GM12878 (cell line): ENCODE results near the gene RASA1. TPM values are rescaled to one million over a fixed set of nuclear protein-coding genes. Genes with fewer than 3 reads are reported as not detected.

ENCODE experiments used
- ATAC-seq: fragments of 200-7000 bp; cut with Tn5 transposase; 3 replicates; pipeline ENCODE4 v1.9.1; 2020; ENCODE audit warnings: mild to moderate bottlenecking, moderate library complexity
- BruUV-seq: library from RNA; stranded (reverse); fragments of 400-500 nt; replicated peaks from 2 replicates; lab custom pipeline; 2021; lab: Mats Ljungman, UMichigan
- CTCF ChIA-PET: fragments of 300-600 bp; sonication (Branson Sonifier 250); formaldehyde crosslinking; extraction: SDS; loops from one replicate; lab custom pipeline; 2021; ENCODE audit warnings: inconsistent platforms; lab: Yijun Ruan, JAX
- POLR2A ChIA-PET: fragments of 350-600 bp; formaldehyde crosslinking; extraction: SDS; loops from one replicate; lab custom pipeline; 2021; ENCODE audit warnings: inconsistent platforms; lab: Charles Lee
- RAD21 ChIA-PET: fragments of 300-600 bp; sonication (Branson Sonifier 250); formaldehyde crosslinking; loops from one replicate; lab custom pipeline; 2023; ENCODE audit warnings: antibody characterized with exemption; ENCODE audit not compliant: unreplicated experiment; lab: Charles Lee
- SMC1A ChIA-PET: fragments of 300-600 bp; sonication (Branson Sonifier 250); formaldehyde crosslinking; loops from one replicate; lab custom pipeline; 2023; ENCODE audit not compliant: unreplicated experiment, uncharacterized antibody; lab: Charles Lee
- DNase-seq: peaks from one replicate; pipeline ENCODE4 v3.0.0-alpha.2; 2011; ENCODE audit warnings: low read depth, low spot score
- FAIRE-seq: peaks from 3 replicates; lab custom pipeline; 2011; peaks lifted over from hg19 to GRCh38; lab: Jason Lieb, UNC
- H2AFZ ChIP-seq: 2 replicates; pipeline ENCODE4 v1.6.0; 2011; ENCODE audit warnings: low read depth, low read length, control low read depth; ENCODE audit not compliant: control insufficient read depth
- H3K27ac ChIP-seq: 2 replicates; pipeline ENCODE4 v1.5.1; 2011; ENCODE audit warnings: control low read depth; ENCODE audit not compliant: control insufficient read depth, insufficient read depth
- H3K27me3 ChIP-seq, 2 experiments: replicated peaks in 1 of 2; 2 replicates each; pipeline versions ENCODE4 v1.6.0 to v1.6.1; 2011; ENCODE audit warnings: low read length in 1 of 2; ENCODE audit not compliant: control insufficient read depth in 2 of 2, insufficient read depth in 2 of 2
- H3K36me3 ChIP-seq, 2 experiments: 2 replicates each; pipeline ENCODE4 v1.5.1; 2011; ENCODE audit warnings: low read length in 1 of 2; ENCODE audit not compliant: control insufficient read depth in 2 of 2, insufficient read depth in 2 of 2
- H3K4me1 ChIP-seq: 2 replicates; pipeline ENCODE4 v1.6.1; 2011; ENCODE audit warnings: mild to moderate bottlenecking, low read length, moderate library complexity, mixed read lengths; ENCODE audit not compliant: control insufficient read depth, insufficient read depth
- H3K4me2 ChIP-seq: 2 replicates; pipeline ENCODE4 v1.6.0; 2011; ENCODE audit warnings: control low read depth; ENCODE audit not compliant: control insufficient read depth, insufficient read depth
- H3K4me3 ChIP-seq: fragments of 200-600 bp; sonication (generic); 2 replicates; pipeline ENCODE4 v1.5.1; 2016
- H3K79me2 ChIP-seq: 2 replicates; pipeline ENCODE4 v1.6.0; 2011; ENCODE audit warnings: low read length; ENCODE audit not compliant: control insufficient read depth, insufficient read depth
- H3K9ac ChIP-seq: 2 replicates; pipeline ENCODE4 v1.8.0; 2011; ENCODE audit warnings: low read length, control low read depth, mixed read lengths; ENCODE audit not compliant: control insufficient read depth, insufficient read depth
- H3K9me3 ChIP-seq: replicated peaks from 3 replicates; pipeline ENCODE4 v1.5.1; 2011; ENCODE audit warnings: mild to moderate bottlenecking, low read length; ENCODE audit not compliant: control insufficient read depth, insufficient read depth
- H4K20me1 ChIP-seq: 2 replicates; pipeline ENCODE4 v1.6.0; 2011; ENCODE audit not compliant: control insufficient read depth, insufficient read depth
- BCL11A ChIP-seq: IDR thresholded peaks from 2 replicates; pipeline ENCODE4 v1.6.1; 2011; ENCODE audit warnings: low read depth, low read length
- BHLHE40 ChIP-seq, 2 experiments: fragments of 450-650 bp in 1 of 2; IDR thresholded peaks; 2 replicates each; pipeline ENCODE4 v1.6.1; 2011 to 2017; ENCODE audit warnings: low read depth in 2 of 2, borderline replicate concordance in 1 of 2, improper control_type of control experiment in 1 of 2, low read length in 1 of 2, mild to moderate bottlenecking in 1 of 2
- CREB1 ChIP-seq: IDR thresholded peaks from 2 replicates; pipeline ENCODE4 v1.6.1; 2012; ENCODE audit warnings: low read depth, mild to moderate bottlenecking, inconsistent platforms
- ETV6 ChIP-seq, 2 experiments: fragments of 450-650 bp in 1 of 2; IDR thresholded peaks in 1 of 2; conservative IDR thresholded peaks in 1 of 2; 2 replicates each; pipeline ENCODE4 v1.6.1; 2014; ENCODE audit warnings: antibody characterized with exemption in 1 of 2, borderline replicate concordance in 1 of 2, low read depth in 1 of 2, mild to moderate bottlenecking in 1 of 2, moderate library complexity in 1 of 2
- FOS ChIP-seq: IDR thresholded peaks from 3 replicates; pipeline ENCODE4 v1.6.1; 2011; ENCODE audit warnings: borderline replicate concordance; ENCODE audit not compliant: insufficient read length; ENCODE audit errors: extremely low read depth
- HCFC1 ChIP-seq: fragments of 150-350 bp; IDR thresholded peaks from 2 replicates; pipeline ENCODE4 v1.6.1; 2014; ENCODE audit warnings: low read length
- HDGF ChIP-seq: fragments of 450-650 bp; IDR thresholded peaks from 2 replicates; pipeline ENCODE4 v1.6.1; 2016; ENCODE audit warnings: antibody characterized with exemption
- KAT2A ChIP-seq: conservative IDR thresholded peaks from 2 replicates; pipeline ENCODE4 v1.6.1; 2011; ENCODE audit warnings: low read depth, low read length; ENCODE audit not compliant: control insufficient read depth
- KDM1A ChIP-seq: fragments of 200-600 bp; sonication (generic); IDR thresholded peaks from 2 replicates; pipeline ENCODE4 v1.6.1; 2016; ENCODE audit warnings: borderline replicate concordance
- NFIC ChIP-seq: IDR thresholded peaks from 2 replicates; pipeline ENCODE4 v1.6.1; 2012; ENCODE audit warnings: low read depth, mild to moderate bottlenecking, inconsistent platforms, low read length, moderate library complexity
- PAX8 ChIP-seq: fragments of 450-650 bp; IDR thresholded peaks from 2 replicates; pipeline ENCODE4 v1.6.1; 2017; ENCODE audit warnings: mild to moderate bottlenecking, moderate library complexity
- POU2F2 ChIP-seq: IDR thresholded peaks from 3 replicates; pipeline ENCODE4 v1.6.1; 2011; ENCODE audit warnings: low read depth, mild to moderate bottlenecking, low read length, borderline replicate concordance
- STAT3 ChIP-seq: IDR thresholded peaks from 2 replicates; pipeline ENCODE4 v1.6.1; 2011; ENCODE audit warnings: low read depth, low read length, improper control_type of control experiment
- SUPT20H ChIP-seq: IDR thresholded peaks from 2 replicates; pipeline ENCODE4 v1.6.1; 2011; ENCODE audit warnings: low read depth, mild to moderate bottlenecking, low read length, moderate library complexity, borderline replicate concordance; ENCODE audit not compliant: control insufficient read depth
- YBX1 ChIP-seq: fragments of 450-650 bp; IDR thresholded peaks from 2 replicates; pipeline ENCODE4 v1.6.1; 2016; ENCODE audit warnings: antibody characterized with exemption
- ZBED1 ChIP-seq: IDR thresholded peaks from 2 replicates; pipeline ENCODE4 v1.6.1; 2016; ENCODE audit warnings: borderline replicate concordance
- ZNF207 ChIP-seq: fragments of 450-650 bp; IDR thresholded peaks from 2 replicates; pipeline ENCODE4 v1.6.1; 2014; ENCODE audit warnings: antibody characterized with exemption, mild to moderate bottlenecking, borderline replicate concordance
- ZNF217 ChIP-seq: fragments of 450-650 bp; IDR thresholded peaks from 2 replicates; pipeline ENCODE4 v1.6.1; 2017; ENCODE audit warnings: antibody characterized with exemption, mild to moderate bottlenecking
- ZNF24 ChIP-seq: fragments of 450-650 bp; IDR thresholded peaks from 2 replicates; pipeline ENCODE4 v1.6.1; 2017; ENCODE audit warnings: antibody characterized with exemption, mild to moderate bottlenecking
- ZNF622 ChIP-seq: fragments of 450-650 bp; IDR thresholded peaks from 2 replicates; pipeline ENCODE4 v1.6.1; 2017; ENCODE audit warnings: mild to moderate bottlenecking, inconsistent platforms
- ZSCAN29 ChIP-seq: fragments of 450-650 bp; IDR thresholded peaks from 2 replicates; pipeline ENCODE4 v1.6.1; 2017; ENCODE audit warnings: mild to moderate bottlenecking, moderate library complexity
- WGBS: methylation state at CpG from one replicate; pipeline ENCODE4 v1.1.6; 2016; ENCODE audit warnings: low lambda C conversion rate; ENCODE audit not compliant: insufficient replicate concordance, insufficient coverage; ENCODE audit errors: missing lambda C conversion rate; 5-methylcytosine and 5-hydroxymethylcytosine counted together
- in situ Hi-C: fragments of 300-500 bp; cut with MboI; formaldehyde crosslinking; loops from 9 replicates; pipeline ENCODE4 v1.14.3; 2018; ENCODE audit warnings: mixed read lengths
- intact Hi-C: fragments of 100-400 bp; cut with micrococcal nuclease; formaldehyde crosslinking; loops from one replicate; pipeline ENCODE4 v1.14.2; 2022; ENCODE audit not compliant: unreplicated experiment
- polyA plus RNA-seq, 11 experiments: library from polyadenylated mRNA; depleted of rRNA in 4 of 11; unstranded in 6 of 11; stranded (reverse) in 5 of 11; fragments of >200 nt; fragmentation: Nextera tagmentation in 4 of 11; fragmentation: Illumina TruSeq in 1 of 11; extraction: Ambion mirVana in 4 of 11; extraction: Trizol in 1 of 11; gene quantifications; 1 replicate in 1 of 11; 2 replicates in 10 of 11; pipeline versions ENCODE4 v1.2.1 to v1.2.3, GENCODE V29; 2011 to 2016; ENCODE audit warnings: inconsistent platforms in 2 of 11, missing spikeins in 2 of 11, low read depth in 1 of 11
- total RNA-seq, 4 experiments: library from RNA; depleted of rRNA in 3 of 4; stranded (reverse); fragments of >200 nt in 3 of 4; fragmentation: Illumina TruSeq in 1 of 4; extraction: Trizol in 1 of 4; gene quantifications; 2 replicates each; pipeline versions ENCODE4 v1.2.1 to v1.2.3, GENCODE V29; 2013 to 2021
- TF ChIP-seq, protein P1 (sequence below): fragments of 450-650 bp; formaldehyde crosslinking; IDR thresholded peaks from 2 replicates; pipeline ENCODE4 v1.5.0; 2022; ENCODE audit warnings: mild to moderate bottlenecking, missing genetic modification characterization

Gene RASA1
- total and polyA plus RNA-seq, 10 of the 15 experiments (the other 5 are each of a cell fraction or from before 2014, with no cell fraction given) = 7.8 to 72.3 (median 21.8) TPM

DNA sequence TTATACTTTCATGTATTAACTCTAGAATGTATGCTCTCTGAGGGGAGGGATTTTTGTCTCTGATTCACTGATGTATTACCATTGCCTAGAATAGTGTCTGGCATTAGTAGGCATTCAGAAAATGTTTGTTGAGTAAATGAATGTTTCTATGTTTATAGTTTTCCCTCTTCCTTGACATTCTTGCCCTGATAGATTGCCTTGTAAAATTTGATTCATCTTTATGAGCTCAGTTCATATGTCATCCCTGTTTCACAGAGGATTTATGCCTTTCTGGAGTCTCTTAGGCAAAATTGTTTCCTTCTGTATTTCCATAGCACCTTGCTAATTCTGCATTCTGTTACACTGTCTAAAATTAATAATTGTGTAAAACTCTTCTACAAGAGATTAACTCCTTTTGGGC is 72.3 kb downstream of the RASA1 start (continued):
- TF ChIP-seq YBX1 (no peak), ZNF24 (no peak)

DNA sequence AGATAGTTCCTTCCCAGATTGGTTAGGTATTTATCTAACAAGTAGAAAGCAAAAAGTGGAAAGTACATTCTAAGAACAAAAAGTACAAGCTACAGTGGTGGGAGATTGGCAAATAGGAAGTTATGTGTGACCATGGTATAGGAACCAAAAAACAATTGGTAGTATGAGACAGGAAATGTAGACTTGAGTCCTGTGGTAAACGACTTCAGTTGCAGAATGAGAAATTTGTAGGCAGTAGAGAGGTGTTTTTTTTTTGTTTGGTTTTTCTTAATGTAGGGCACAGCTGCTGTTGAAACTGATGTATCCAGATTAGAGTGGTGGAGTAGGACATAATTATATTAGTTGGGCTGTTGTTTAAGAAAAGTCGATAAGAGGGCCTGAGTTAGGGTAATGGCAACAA is 73.0 kb downstream of the RASA1 start:
- CTCF ChIA-PET = interaction anchor here (1.1 kb wide), 1 partner anchor 47 kb away, joined by 4 read pairs; no protein-coding TSS in a partner anchor
- FAIRE-seq (peak; percentile 73), ATAC-seq (peak; percentile 98), DNase-seq (peak; percentile 90)
- in situ Hi-C loops = no loop called here
- POLR2A ChIA-PET = interaction anchor here (0.8 kb wide), 1 partner anchor 70 kb away, joined by 5 read pairs; no protein-coding TSS in a partner anchor
- SMC1A ChIA-PET = interaction anchor here (0.6 to 1.9 kb wide), 9 partner anchors 26 to 238 kb away, joined by 3 to 7 read pairs (median 4); partner anchors contain the start of gene RASA1
- Histone ChIP-seq H3K79me2 (no peaks in the 10 kb centered on the region), H3K27ac (peak overlapping the region; percentile 61), H3K9ac (no peak overlapping the region), H3K36me3 (peaks cover 1 to 35% of the 10 kb centered on the region in 2 experiments; a peak in 3 of 4 replicates), H3K27me3 (no peaks in the 10 kb centered on the region), H2AFZ (no peak overlapping the region; the same call in 1 of the 2 replicates), H3K4me2 (peak overlapping the region; percentile 69), H3K4me3 (no peak overlapping the region), H3K4me1 (no peaks in the 10 kb centered on the region; the same call in 1 of the 2 replicates), H4K20me1 (no peaks in the 10 kb centered on the region), H3K9me3 (peaks cover 2% of the 10 kb centered on the region; the same call in 1 of the 3 replicates)
- WGBS = 15% methylated on average over 2 of the region's 2 CpGs
- intact Hi-C loops = loop anchor here (1.0 kb wide), 1 partner anchor 109 kb away; no protein-coding TSS in a partner anchor
- no TSS peak for BruUV-seq
- RAD21 ChIA-PET = interaction anchor here (0.7 to 1.6 kb wide), 2 partner anchors 80 to 270 kb away, joined by 3 to 5 read pairs; no protein-coding TSS in a partner anchor
- TF ChIP-seq KAT2A (no peak), ZNF217 (no peak), POU2F2 (0 out of 3 replicates have a peak, but pooled peaks have one; percentile 64), NFIC (peak; percentile 94), ZNF207 (no peak), CREB1 (no peak), ZSCAN29 (no peak), ETV6 (conservative IDR thresholded peaks at IDR 0.05 in 1 of 2, IDR thresholded peaks at IDR 0.05 in 1 of 2; ENCODE audit: borderline replicate concordance in 1 of 2, low read depth in 1 of 2) (peak in 1 of 2 experiments; percentile 84; a peak in 2 of 4 replicates), STAT3 (no peak), ZNF622 (no peak), BHLHE40 (IDR thresholded peaks at IDR 0.05; ENCODE audit: borderline replicate concordance in 1 of 2, low read depth in 2 of 2, low read length in 1 of 2) (no peak; a peak in 1 of 4 replicates), BCL11A (peak; percentile 77), HCFC1 (no peak), FOS (no peak), SUPT20H (no peak), ZBED1 (no peak; the same call in 1 of the 2 replicates), HDGF (no peak), PAX8 (no peak), KDM1A (no peak)
- TF ChIP-seq, protein P1, sequence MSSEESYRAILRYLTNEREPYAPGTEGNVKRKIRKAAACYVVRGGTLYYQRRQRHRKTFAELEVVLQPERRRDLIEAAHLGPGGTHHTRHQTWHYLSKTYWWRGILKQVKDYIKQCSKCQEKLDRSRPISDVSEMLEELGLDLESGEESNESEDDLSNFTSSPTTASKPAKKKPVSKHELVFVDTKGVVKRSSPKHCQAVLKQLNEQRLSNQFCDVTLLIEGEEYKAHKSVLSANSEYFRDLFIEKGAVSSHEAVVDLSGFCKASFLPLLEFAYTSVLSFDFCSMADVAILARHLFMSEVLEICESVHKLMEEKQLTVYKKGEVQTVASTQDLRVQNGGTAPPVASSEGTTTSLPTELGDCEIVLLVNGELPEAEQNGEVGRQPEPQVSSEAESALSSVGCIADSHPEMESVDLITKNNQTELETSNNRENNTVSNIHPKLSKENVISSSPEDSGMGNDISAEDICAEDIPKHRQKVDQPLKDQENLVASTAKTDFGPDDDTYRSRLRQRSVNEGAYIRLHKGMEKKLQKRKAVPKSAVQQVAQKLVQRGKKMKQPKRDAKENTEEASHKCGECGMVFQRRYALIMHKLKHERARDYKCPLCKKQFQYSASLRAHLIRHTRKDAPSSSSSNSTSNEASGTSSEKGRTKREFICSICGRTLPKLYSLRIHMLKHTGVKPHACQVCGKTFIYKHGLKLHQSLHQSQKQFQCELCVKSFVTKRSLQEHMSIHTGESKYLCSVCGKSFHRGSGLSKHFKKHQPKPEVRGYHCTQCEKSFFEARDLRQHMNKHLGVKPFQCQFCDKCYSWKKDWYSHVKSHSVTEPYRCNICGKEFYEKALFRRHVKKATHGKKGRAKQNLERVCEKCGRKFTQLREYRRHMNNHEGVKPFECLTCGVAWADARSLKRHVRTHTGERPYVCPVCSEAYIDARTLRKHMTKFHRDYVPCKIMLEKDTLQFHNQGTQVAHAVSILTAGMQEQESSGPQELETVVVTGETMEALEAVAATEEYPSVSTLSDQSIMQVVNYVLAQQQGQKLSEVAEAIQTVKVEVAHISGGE (CRISPR knock-in tag) = no peak
